HAP-1 (cell line): ENCODE measurements around the gene FERMT3.

Experiments used
- DNase-seq, 2 experiments: peaks; one replicate each; pipeline ENCODE4 v3.0.0-alpha.2; 2016 to 2020; ENCODE audit warnings: low spot score in 2 of 2
- H3K27me3 ChIP-seq: fragments of 250-450 bp; sonication (Bioruptor Pico); 2 replicates; pipeline ENCODE4 v1.5.1; 2020; ENCODE audit warnings: low read depth, mild to moderate bottlenecking, moderate library complexity
- H3K36me3 ChIP-seq: fragments of 250-450 bp; sonication (Bioruptor Pico); replicated peaks from 2 replicates; pipeline ENCODE4 v1.5.1; 2020; ENCODE audit warnings: mild to moderate bottlenecking
- H3K4me1 ChIP-seq: fragments of 250-450 bp; sonication (Bioruptor Pico); 2 replicates; pipeline ENCODE4 v1.5.1; 2020; ENCODE audit warnings: mild to moderate bottlenecking
- H3K4me3 ChIP-seq: fragments of 250-450 bp; sonication (Bioruptor Pico); 2 replicates; pipeline ENCODE4 v1.5.1; 2020; ENCODE audit warnings: mild to moderate bottlenecking, moderate library complexity
- H3K9me3 ChIP-seq: fragments of 250-450 bp; sonication (Bioruptor Pico); 2 replicates; pipeline ENCODE4 v1.5.1; 2020; ENCODE audit warnings: mild to moderate bottlenecking, moderate library complexity
- in situ Hi-C: fragments of 300-500 bp; cut with MboI; formaldehyde crosslinking; loops from 3 replicates; pipeline ENCODE4 v1.14.3; 2020; ENCODE audit warnings: low sequenced_read_pairs, inconsistent platforms, mixed read lengths

The FERMT3 gene

DNA sequence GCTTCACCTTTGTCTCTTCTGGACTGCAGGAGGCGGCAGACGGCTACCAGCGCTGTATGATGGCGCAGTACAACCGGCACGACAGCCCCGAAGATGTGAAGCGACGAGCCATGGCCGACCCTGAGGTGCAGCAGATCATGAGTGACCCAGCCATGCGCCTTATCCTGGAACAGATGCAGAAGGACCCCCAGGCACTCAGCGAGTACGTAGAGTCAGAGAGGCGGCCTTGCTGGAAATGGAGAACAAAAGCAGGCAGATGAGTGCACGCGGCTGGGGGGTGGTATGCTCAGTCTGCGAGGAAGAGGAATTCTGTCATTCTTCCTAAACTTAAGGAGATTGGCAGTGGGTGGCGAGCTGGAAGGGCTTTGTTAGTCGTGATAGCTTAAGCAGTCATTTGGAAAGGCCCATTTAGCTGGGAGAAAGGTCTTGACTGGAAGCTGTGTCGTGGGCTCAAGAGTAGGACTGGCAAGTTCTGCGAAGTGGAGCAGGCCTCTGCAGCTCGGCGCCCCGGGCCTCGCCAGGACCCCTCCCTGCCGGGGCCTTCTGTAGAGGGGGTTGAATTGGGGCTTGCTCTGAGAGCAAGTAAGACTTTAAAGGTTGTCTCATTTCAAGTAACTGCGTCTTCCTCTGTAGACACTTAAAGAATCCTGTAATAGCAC is 3.0 kb upstream of the FERMT3 start:
- Histone ChIP-seq H3K4me3 (no peak overlapping the region), H3K4me1 (no peaks in the 10 kb centered on the region), H3K36me3 (peaks cover 85% of the 10 kb centered on the region), H3K9me3 (no peaks in the 10 kb centered on the region), H3K27me3 (no peaks in the 10 kb centered on the region)
- no peak for DNase-seq
- in situ Hi-C loops, result no loop called here

DNA sequence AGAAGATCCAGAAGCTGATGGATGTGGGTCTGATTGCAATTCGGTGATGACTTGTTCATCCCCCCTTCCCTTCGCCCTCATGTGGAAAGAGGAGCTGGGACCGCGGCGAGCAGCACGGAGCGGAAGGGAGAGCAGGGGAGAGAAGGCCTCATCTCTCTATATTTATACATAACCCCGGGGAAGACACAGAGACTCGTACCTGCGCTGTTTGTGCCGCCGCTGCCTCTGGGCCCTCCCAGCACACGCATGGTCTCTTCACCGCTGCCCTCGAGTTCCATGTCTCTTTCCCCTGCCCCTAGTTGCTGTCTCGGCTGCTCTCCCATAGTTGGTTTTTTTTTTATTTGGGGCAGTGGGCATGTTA is 2.5 kb upstream of the FERMT3 start:
- Histone ChIP-seq H3K4me1 (no peaks in the 10 kb centered on the region), H3K4me3 (no peak overlapping the region), H3K27me3 (no peaks in the 10 kb centered on the region), H3K9me3 (no peaks in the 10 kb centered on the region), H3K36me3 (peaks cover 81% of the 10 kb centered on the region)
- no peak for DNase-seq
- in situ Hi-C loops, result no loop called here

- Histone ChIP-seq H3K4me1 (no peaks in the 10 kb centered on the region), H3K9me3 (no peaks in the 10 kb centered on the region), H3K4me3 (no peak overlapping the region), H3K27me3 (no peaks in the 10 kb centered on the region), H3K36me3 (peaks cover 78% of the 10 kb centered on the region)
- peak; percentile 68 to 83 for DNase-seq
- in situ Hi-C loops, result no loop called here
Observed at GRCh38 chr11:64204464-64204989, 2.0 kb upstream of the FERMT3 start.

DNA sequence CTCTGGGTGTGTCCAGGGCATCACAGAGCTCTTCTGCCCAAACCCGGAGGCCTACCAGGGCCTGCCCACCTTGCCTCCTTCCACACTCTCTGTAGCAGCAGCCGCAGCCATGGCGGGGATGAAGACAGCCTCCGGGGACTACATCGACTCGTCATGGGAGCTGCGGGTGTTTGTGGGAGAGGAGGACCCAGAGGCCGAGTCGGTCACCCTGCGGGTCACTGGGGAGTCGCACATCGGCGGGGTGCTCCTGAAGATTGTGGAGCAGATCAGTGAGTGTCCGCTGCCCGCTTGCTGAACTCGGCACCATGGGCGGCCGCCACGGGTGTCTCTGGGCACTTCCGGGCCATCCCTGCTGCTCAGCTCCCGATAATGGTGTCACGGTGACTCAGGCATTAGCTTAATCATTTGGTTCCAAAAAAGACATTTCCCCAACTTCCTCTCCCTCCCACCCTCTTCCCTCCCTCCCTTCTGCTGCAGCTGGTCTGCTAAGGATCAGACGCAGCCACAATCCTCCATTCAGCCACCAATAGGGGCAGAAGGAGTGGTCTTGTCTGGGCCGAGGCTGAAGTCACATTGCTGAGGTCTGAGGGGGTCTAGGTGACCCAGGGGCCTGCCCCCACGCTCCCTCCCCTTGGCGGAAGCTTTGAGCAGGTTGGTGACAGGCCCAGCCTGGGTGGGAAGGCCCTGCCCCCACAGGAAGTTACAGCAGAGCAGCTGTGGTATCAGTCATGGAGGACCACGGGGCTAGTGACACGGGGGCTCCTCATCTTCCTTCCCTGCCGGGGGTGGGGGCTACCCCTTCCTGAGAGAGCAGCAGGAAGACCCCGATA is 950 bp downstream of the FERMT3 start:
- H3K4me3 ChIP-seq, result no peak overlapping the region
- in situ Hi-C loops, result no loop called here

DNA sequence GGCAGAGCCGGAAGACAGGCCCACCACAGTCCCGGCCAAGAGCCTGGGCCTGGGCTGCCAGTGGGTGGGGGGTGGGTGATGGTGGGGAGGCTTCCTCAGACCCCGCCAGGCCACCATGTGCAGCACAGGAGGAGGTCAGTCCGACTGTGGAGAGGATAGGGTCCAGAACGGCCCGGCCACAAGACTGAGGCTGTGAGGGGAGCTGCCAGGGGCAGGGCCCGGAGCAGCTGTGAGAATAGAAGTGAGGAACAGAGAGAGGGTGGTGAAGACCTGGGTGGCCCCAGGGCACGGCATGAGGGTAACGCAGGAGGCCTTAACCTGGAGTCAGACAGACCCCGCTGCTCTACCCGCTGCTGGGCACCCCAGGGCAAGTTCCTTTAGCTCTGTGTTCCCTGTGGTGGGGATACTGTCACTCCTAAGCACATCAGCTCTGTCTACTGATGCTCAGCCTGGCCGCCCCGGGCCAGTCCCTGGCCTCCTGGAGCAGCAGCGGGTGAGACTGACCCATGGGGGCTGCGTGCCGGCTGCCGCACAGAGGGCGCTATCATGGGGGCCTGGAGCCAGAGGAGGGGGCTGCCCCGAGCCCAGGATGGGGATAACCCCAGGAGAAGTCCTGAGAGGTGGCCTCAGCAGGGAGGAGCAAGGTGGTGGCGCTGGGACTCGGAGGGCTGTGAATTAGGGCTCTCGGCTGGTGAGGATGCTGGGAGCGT is 1.7 kb downstream of the FERMT3 start:
- no peaks in the 10 kb centered on the region for H3K9me3 ChIP-seq
- no peaks in the 10 kb centered on the region for H3K4me1 ChIP-seq
- H3K4me3 ChIP-seq, result no peak overlapping the region
- H3K27me3 ChIP-seq, result no peaks in the 10 kb centered on the region
- DNase-seq, result no peak
- in situ Hi-C loops, result no loop called here
- peaks cover 46% of the 10 kb centered on the region for H3K36me3 ChIP-seq

More for the DNA sequence above, 950 bp downstream of the FERMT3 start:
- no peak for DNase-seq
- Histone ChIP-seq H3K36me3 (peaks cover 53% of the 10 kb centered on the region), H3K27me3 (no peaks in the 10 kb centered on the region), H3K9me3 (no peaks in the 10 kb centered on the region), H3K4me1 (no peaks in the 10 kb centered on the region)

GRCh38 chr11:64208796-64209562 is 2.5 kb downstream of the FERMT3 start:
- H3K4me3 ChIP-seq, result no peak overlapping the region
- H3K4me1 ChIP-seq, result no peaks in the 10 kb centered on the region
- in situ Hi-C loops, result no loop called here
- H3K36me3 ChIP-seq, result peaks cover 38% of the 10 kb centered on the region
- DNase-seq, result no peak
- H3K9me3 ChIP-seq, result no peaks in the 10 kb centered on the region
- no peaks in the 10 kb centered on the region for H3K27me3 ChIP-seq

DNA sequence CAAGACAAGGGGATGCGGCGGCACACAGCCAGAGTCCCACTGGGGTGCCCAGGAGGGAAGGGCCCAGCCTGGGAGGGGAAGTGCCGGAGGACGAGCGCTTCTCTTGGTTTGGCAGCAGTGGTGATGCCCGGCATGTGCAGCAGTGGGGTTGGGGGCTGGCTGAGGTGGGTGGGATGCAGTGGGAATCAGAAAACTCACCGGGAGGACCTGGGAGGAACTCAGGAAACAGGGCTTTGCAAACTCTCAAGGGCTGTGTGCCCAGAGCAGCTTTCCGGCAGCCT is 3.0 kb downstream of the FERMT3 start:
- Histone ChIP-seq H3K36me3 (peaks cover 33% of the 10 kb centered on the region), H3K27me3 (no peaks in the 10 kb centered on the region), H3K4me3 (no peak overlapping the region), H3K4me1 (no peaks in the 10 kb centered on the region), H3K9me3 (no peaks in the 10 kb centered on the region)
- in situ Hi-C loops, result no loop called here
- DNase-seq, result no peak

DNA sequence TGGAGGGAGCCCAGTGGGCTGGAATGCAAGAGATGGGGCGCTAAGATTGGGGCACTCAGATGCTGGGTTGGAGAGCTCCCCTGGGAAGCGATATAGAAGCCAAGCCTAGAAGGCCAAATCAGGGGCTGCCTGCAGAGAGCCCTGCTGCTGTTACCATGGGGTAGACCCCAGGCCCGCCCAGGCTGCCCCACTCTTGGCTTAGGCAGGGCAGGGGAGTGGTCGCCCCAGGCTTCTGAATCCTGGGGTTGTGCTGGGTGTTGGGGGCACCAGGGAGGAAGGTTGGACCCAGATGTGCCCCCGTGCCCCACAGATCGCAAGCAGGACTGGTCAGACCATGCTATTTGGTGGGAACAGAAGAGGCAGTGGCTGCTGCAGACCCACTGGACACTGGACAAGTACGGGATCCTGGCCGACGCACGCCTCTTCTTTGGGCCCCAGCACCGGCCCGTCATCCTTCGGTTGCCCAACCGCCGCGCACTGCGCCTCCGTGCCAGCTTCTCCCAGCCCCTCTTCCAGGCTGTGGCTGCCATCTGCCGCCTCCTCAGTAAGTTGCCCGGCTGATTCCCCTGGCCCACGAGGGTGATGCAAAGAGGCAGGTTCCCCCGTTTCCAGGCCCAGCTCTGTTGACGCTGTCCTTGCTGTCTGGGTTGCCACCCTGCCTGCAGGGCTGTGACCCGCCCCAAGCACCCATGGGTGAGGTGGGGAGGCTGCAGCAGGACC is 3.9 kb downstream of the FERMT3 start:
- Histone ChIP-seq H3K36me3 (peaks cover 23% of the 10 kb centered on the region), H3K27me3 (no peaks in the 10 kb centered on the region), H3K4me1 (no peaks in the 10 kb centered on the region), H3K4me3 (no peak overlapping the region), H3K9me3 (no peaks in the 10 kb centered on the region)
- no peak for DNase-seq
- in situ Hi-C loops, result no loop called here

- Histone ChIP-seq H3K27me3 (no peaks in the 10 kb centered on the region), H3K4me1 (no peaks in the 10 kb centered on the region), H3K36me3 (peaks cover 15% of the 10 kb centered on the region), H3K9me3 (no peaks in the 10 kb centered on the region), H3K4me3 (no peak overlapping the region)
- DNase-seq, result no peak
- in situ Hi-C loops, result no loop called here
Observed at GRCh38 chr11:64211181-64211872, 4.8 kb downstream of the FERMT3 start.

DNA sequence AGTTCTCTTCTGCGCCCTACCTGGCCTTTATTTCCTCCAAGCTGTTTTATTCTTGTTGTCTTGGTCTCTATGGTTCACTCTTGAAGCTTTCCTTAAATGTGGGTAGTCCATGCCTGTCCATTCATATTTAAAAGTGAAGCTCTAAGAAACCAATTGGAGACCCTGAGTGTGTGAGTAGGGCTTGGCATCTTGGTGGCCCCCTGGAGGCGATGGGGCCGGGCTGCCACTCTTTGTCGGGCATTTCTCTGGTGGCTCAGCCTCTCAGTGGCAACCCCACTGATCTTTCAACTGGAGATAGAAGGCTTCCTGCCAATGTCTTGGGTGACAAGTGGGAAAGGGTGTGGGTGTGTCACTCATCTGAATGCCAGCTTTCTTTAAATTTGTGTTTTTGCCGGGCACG is 10.4 kb downstream of the FERMT3 start:
- H3K36me3 ChIP-seq, result peaks cover 4% of the 10 kb centered on the region; the same call in 1 of the 2 replicates

DNA sequence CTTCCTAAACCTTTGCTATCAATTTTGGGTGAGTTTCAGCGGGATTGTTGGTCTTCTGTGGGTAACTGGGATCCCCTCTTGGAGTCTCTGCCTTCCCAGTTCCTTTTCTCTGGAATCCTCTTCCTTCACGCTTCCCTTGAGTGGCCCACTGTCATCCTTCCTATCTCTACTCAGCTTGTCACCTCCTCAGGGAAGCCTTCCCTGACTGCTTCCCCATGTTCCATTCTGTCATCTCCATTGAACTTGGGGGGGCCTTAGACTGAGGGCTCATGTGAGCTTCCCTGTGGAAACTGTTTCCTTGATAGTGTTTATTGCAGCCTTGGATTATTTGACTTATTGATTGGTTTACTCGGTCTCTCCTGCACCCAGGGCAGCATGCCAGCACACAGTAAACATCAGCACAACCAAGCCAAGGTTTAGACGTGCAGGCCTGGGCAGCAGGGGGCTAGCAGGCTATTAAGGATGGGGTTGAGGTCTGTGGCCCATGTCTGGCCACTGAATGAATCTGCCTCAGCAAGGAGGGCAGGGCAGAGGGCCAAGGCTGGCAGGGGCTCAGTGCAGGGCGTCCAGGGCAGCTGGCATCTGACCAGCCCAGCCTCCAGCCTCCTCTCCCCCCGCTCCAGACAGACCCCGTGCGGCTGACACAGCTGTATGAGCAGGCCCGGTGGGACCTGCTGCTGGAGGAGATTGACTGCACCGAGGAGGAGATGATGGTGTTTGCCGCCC is 12.3 kb downstream of the FERMT3 start:
- Histone ChIP-seq H3K36me3 (peaks cover 11% of the 10 kb centered on the region), H3K9me3 (no peaks in the 10 kb centered on the region), H3K4me3 (no peak overlapping the region), H3K4me1 (no peaks in the 10 kb centered on the region), H3K27me3 (no peaks in the 10 kb centered on the region)
- DNase-seq, result no peak
- in situ Hi-C loops, result no loop called here

More for the DNA sequence above, 10.4 kb downstream of the FERMT3 start:
- Histone ChIP-seq H3K4me3 (no peak overlapping the region), H3K9me3 (no peaks in the 10 kb centered on the region), H3K4me1 (no peaks in the 10 kb centered on the region), H3K27me3 (no peaks in the 10 kb centered on the region)
- in situ Hi-C loops, result no loop called here
- no peak for DNase-seq

DNA sequence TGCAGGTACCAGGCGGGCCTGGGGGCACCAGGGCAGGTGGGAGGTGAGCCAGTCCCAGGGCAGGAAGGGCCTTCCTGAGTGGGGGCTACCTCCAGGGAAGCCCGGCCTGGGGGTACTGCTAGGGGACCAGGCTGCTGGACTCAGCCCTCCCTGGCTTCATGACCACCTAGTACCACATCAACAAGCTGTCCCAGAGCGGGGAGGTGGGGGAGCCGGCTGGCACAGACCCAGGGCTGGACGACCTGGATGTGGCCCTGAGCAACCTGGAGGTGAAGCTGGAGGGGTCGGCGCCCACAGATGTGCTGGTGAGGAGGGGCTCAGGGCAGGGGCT is 12.8 kb downstream of the FERMT3 start:
- Histone ChIP-seq H3K4me3 (no peak overlapping the region), H3K36me3 (peaks cover 13% of the 10 kb centered on the region), H3K4me1 (no peaks in the 10 kb centered on the region), H3K27me3 (no peaks in the 10 kb centered on the region), H3K9me3 (no peaks in the 10 kb centered on the region)
- in situ Hi-C loops, result no loop called here
- DNase-seq, result no peak
